AG04449 (cell line): ENCODE results near the gene SYP.

Source experiments
- CTCF ChIA-PET: fragments of 350-600 bp; formaldehyde crosslinking; extraction: SDS; loops from one replicate; lab custom pipeline; 2021; ENCODE audit warnings: antibody characterized with exemption; lab: Yijun Ruan, JAX
- POLR2A ChIA-PET: fragments of 400-600, 350-600 bp; formaldehyde crosslinking; extraction: SDS; loops from one replicate; lab custom pipeline; 2020; ENCODE audit warnings: antibody characterized with exemption, inconsistent platforms; lab: Yijun Ruan, JAX
- DNase-seq: peaks from one replicate; pipeline ENCODE4 v3.0.0-alpha.2; 2010; ENCODE audit warnings: low read depth, low spot score
- H3K4me3 ChIP-seq: 2 replicates; pipeline ENCODE4 v1.5.1; 2011; ENCODE audit warnings: low read depth, mild to moderate bottlenecking, control low read depth, low read length
- TF ChIP-seq, protein P1 (sequence below): IDR thresholded peaks from one replicate; pipeline ENCODE4 v1.5.1; 2011; ENCODE audit warnings: mild to moderate bottlenecking, moderate library complexity, low read length, control low read depth, inconsistent platforms; ENCODE audit not compliant: insufficient read depth; ENCODE audit errors: missing control alignments

The SYP gene

DNA sequence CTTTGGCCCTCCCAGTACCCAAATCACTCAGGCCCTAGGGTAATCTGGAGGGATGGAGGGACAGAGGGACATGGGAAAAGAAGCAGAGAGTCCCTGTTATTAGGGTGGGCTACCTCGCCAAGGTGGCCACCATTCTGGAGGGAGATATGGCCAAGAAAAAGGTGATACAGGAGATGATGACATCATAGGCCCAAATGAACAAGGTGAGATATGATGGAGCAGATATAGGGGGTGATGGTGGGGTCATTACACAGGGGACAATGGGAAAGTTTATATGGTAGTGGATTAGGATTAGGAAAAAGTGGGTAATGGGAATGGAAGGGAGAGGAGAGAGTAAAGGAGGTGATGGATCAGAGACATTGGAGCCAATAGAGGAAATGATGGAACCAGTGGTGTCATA is 12.9 kb upstream of the SYP start:
- POLR2A ChIA-PET, result no interaction called here
- TF ChIP-seq, protein P1, sequence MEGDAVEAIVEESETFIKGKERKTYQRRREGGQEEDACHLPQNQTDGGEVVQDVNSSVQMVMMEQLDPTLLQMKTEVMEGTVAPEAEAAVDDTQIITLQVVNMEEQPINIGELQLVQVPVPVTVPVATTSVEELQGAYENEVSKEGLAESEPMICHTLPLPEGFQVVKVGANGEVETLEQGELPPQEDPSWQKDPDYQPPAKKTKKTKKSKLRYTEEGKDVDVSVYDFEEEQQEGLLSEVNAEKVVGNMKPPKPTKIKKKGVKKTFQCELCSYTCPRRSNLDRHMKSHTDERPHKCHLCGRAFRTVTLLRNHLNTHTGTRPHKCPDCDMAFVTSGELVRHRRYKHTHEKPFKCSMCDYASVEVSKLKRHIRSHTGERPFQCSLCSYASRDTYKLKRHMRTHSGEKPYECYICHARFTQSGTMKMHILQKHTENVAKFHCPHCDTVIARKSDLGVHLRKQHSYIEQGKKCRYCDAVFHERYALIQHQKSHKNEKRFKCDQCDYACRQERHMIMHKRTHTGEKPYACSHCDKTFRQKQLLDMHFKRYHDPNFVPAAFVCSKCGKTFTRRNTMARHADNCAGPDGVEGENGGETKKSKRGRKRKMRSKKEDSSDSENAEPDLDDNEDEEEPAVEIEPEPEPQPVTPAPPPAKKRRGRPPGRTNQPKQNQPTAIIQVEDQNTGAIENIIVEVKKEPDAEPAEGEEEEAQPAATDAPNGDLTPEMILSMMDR, result no peak
- no peak for DNase-seq
- no peak overlapping the region for H3K4me3 ChIP-seq
- CTCF ChIA-PET, result no interaction called here

DNA sequence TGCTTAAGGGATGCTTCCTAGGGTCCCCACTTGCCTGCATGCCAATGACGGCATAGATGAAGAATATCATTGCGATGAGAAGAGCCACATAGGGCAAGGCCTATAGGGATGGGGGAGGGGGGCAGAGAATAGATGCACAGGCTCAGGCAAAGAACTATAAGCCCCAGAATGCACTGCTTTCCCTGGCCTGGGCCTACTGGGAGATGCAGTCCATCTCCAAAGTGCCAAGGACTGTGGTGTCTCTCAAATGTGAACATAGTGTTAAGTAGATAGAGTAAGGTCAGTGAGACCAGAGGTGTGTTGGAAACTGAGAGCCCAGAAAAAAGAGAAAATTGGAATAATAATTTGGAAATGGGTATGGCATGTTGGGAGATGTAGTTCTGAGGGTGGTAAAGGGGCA is 12.2 kb upstream of the SYP start:
- CTCF ChIA-PET, result interaction anchor here (1.1 kb wide), 1 partner anchor 13 kb away, joined by 3 read pairs; no protein-coding TSS in a partner anchor
- TF ChIP-seq, protein P1, result no peak
- no peak for DNase-seq
- no peak overlapping the region for H3K4me3 ChIP-seq
- POLR2A ChIA-PET, result no interaction called here

DNA sequence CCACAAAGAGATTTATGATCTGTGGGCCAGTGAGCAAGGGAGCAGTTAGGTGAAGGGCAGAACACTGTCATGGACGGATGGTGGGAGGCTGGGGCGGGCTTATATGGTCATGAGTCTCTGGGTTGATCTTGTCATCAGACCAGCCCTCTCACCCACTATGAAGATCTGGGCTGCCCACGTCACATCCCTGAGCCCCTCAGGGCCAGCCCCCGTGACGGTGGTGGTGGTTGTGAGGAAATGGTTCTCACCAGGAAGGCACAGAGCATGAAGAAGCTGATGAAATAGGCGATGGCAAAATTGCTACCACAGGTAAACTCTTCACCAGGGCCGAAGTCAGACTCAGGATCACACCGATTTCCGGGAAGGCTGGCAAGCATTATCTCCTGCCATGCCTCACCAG is 11.1 kb upstream of the SYP start:
- CTCF ChIA-PET, result interaction anchor here (1.1 to 1.7 kb wide), 3 partner anchors 14 to 19 kb away, joined by 3 to 7 read pairs (median 3); no protein-coding TSS in a partner anchor
- no peak for DNase-seq
- no peak overlapping the region for H3K4me3 ChIP-seq
- TF ChIP-seq, protein P1, result no peak
- POLR2A ChIA-PET, result no interaction called here

DNA sequence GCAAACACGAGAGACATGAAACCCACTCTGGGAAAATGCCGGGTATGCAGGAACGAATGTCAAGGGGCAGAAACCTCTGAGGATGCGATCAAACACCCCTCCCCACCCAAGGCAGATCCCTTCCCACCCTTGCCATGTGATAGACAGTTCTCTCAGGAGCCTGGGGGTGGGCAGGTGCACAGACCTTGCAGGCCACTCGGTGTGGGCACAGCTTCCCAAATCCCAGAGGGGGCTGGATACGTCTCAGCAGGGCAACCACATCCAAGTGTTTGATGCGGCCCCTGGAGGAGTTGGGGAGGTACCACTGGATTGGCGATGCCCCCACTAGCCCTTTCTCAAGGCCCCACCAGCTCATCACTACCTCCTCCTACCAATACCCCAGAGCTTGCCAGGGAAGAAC is 10.4 kb upstream of the SYP start:
- CTCF ChIA-PET, result interaction anchor here (1.1 to 1.7 kb wide), 2 partner anchors 18 kb away, joined by 3 to 7 read pairs; no protein-coding TSS in a partner anchor
- no peak for DNase-seq
- POLR2A ChIA-PET, result no interaction called here
- TF ChIP-seq, protein P1, result no peak
- no peak overlapping the region for H3K4me3 ChIP-seq

DNA sequence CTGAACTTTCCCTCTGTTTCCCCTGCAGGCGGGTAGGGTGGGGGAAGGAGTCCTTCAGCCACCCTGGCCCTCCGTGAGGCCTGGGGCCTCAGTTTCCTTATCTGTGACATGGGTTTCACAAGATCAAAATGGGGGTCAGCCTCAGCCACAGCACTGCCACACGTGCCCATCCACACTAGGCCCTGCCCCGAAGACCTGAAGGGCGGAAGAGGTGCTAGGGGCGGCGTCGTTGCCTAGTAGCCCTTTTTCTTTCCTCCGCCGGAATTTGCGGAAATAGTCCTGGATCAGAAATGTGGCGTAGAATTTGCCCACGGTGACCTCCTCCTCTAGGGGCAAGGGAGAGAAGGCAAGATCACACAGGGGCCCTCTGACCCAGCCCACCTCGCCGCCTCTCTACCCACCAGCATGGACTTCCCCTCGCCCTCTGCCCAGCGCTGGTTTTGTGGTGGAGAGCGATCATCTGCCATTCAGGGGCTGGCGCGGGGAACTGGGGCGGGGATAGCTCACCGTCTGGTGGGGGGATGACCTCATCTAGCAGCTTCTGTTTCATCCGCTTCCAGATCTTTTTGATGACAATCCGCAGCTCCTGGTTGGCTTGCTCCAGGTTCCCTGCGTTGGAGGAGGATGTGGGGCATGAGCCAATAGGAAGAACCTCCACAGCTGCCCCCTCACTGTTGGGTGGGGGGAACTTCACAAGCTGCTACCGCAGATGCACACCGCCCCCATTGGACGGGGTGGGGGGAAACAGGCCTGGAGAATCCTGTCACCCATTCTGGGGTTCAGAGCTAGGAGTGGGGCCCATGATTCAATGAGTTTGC is 9.7 kb upstream of the SYP start:
- DNase-seq, result no peak
- ChIA-PET CTCF (interaction anchor here (1.7 kb wide), 1 partner anchor 17 kb away, joined by 7 read pairs; no protein-coding TSS in a partner anchor), POLR2A (no interaction called here)
- H3K4me3 ChIP-seq, result no peak overlapping the region
- TF ChIP-seq, protein P1, result no peak

DNA sequence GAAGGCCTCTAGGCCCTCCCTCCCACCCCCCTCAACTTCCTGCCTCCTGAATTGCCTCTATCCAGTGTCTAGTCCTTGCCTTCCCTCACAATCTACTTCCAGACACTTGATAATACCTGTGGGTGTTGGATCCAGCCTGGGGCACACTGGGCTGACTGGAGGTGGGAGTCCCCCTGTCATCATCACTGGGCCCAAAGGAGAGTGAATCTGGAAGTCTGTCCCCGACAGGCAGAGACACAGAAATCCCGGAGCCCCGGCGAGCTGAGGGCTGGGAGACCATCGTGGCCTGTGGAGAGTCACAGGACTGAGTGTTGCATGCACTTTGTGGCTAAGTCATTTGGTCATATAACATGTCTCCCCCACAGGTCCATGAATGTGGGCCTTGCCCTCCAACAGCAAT is 8.4 kb upstream of the SYP start:
- POLR2A ChIA-PET, result no interaction called here
- TF ChIP-seq, protein P1, result no peak
- CTCF ChIA-PET, result no interaction called here
- DNase-seq, result no peak
- no peak overlapping the region for H3K4me3 ChIP-seq
